ENCODE measurements around the gene RMND5B.
"Not testable (repeated sequence)": the region's sequence is repeated elsewhere in the genome, so short reads cannot be mapped to it uniquely, and the experiment has no call there.

The RMND5B gene, protein sequence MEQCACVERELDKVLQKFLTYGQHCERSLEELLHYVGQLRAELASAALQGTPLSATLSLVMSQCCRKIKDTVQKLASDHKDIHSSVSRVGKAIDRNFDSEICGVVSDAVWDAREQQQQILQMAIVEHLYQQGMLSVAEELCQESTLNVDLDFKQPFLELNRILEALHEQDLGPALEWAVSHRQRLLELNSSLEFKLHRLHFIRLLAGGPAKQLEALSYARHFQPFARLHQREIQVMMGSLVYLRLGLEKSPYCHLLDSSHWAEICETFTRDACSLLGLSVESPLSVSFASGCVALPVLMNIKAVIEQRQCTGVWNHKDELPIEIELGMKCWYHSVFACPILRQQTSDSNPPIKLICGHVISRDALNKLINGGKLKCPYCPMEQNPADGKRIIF

DNA sequence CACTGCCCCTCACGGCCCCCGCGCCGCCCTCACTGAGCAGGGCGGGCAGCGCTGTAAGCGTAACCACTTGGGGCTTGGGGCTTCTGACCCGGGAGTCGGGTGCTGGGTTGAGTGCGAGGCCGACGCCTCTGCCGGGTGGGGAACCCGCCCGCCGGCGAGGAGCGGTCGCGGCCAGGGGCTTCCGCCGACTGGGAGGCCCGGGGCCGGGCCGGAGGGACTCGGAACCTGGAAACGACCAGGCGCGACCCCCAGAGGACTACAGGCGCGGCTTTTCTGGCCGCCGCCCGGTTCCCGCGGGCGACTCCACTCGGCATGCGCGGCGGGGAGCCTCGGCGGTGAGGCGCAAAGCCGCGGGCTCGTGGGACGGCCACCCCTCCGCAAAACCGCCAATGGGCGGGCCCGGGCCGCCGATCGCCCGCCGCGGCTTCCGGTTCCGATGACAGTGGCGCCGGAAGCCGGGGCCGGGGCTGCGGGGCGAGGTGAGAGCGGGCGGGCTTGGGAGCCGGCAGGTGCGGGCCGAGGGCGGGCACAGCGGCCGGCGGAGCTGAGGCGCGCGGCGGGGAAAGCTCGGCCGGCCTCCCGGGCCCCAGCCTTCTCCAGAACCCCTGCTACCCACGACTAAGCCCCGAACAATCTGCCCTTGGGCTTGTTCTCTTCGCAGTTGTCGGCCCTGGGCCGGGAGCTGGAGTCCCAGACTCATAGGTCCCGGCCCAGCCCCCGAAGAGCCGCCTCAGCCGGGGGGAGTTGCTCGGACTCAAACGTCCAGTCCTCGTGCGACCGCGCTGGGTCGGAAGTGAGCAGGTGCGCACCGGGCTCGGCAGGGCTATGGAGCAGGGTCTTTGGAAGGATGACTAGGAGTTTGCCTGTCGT lies at the start of gene RMND5B:
Gene RMND5B (plus strand): TSS at position 439 of the 870 bp plus-strand sequence. CDS start 7,106 bp downstream, outside the sequence.
- DNase-seq (ENCODE audit: low read depth, low spot score): peak; percentile 92

DNA sequence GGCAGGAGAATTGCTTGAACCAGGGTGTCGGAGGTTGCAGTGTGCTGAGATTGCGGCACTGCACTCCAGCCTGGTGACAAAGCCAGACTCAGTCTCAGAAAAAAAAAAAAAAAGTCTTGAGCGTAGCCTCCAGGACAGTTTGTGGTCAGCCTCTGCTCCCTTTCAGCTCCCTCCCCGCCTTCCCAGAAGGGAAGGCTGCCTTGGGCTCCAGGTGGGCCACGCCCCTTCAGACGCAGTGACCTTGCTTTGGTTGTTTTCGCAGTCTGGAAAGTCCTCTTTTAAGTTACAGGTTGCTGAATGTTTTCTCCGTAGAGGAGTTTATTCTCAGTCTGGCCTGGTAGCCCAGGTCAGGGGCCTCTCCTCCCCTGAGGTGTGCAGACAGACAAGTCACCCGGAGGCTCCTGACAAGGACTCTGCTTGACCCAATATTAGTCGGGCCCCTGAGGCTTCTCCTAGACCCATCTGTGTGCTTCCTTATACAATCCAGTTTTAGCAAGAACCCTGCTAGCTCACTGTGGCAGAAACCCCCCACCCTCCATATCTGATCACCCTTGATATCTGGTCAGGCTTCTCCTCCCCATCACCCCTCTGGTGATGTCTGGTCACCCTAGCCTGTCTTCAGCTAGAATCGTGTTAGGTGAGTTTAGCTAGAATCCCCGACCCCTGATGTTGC lies 49.1 kb upstream of the RMND5B start:
- DNase-seq (ENCODE audit: low read depth, low spot score): no peak

DNA sequence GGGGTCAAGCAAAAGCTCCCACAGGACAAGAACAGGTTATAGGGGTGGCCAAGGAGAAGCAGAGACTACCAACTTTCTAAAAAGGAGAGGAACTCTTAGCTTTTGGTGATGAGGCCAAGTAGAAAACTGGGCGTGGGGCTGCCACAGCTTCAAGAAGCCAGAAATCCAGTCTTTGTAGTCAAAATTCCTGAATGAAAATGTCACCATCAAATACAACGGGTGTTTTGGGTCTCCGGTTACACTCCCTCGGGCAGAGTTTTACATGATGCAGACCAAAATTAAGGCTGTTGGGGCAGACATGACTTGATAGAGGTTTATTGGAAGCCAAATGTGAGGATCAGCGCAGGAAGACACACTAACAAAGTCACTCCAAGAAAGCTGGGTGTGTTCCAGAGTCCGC lies 46.9 kb upstream of the RMND5B start:
- DNase-seq (ENCODE audit: low read depth, low spot score): no peak

DNA sequence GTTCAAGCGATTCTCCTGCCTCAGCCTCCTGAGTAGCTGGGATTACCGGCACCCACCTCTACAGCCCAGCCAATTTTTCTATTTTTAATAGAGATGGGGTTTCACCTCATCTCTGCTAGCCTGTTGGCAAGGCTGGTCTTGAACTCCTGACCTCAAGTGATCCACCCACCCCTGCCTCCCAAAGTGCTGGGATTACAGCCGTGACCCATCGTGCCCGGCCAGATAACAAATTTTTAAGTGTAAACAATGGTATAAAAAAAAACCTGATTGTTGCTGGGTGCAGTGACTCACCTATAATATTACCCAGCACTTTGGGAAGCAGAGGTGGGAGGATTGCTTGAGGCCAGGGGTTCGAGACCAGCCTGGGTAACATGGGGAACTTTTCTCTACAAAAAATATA lies 45.5 kb upstream of the RMND5B start:
- no peak for DNase-seq (ENCODE audit: low read depth, low spot score)

DNA sequence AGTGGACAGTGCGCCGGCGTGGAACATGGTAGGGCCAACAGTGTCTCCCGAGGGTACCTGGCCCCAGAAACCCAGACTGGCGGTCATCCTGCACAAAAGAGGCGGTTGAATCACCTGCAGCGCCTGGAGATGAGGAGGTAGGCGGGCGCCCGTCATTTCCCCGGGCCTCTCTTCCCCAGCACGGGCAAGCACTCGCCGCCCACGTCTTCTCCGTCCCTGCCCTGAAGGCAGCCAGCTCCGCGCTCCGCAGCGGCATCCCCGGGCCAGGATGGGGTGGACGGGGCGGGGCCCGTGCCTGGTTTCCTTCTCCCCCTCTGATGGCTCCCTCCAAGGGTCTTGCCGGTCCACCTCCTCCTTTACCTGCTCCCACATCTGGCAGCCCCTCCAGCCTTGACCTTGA lies 44.5 kb upstream of the RMND5B start:
- DNase-seq (ENCODE audit: low read depth, low spot score): no peak

DNA sequence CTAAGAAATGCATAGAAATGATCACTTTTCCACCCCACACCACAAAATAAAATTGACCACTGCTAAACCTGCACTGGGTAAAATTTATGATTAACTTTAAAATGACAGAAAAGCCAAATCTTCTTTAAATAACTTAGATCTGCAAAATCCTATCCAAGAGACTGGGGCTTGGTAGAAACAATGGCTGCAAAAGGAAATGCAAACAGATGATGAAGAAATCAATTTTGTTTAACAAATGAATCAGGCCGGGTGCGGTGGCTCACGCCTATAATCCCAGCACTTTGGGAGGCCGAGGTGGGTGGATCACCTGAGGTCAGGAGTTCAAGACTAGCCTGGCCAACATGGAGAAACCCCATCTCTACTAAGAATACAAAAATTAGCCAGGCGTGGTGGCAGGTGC lies 43.6 kb upstream of the RMND5B start:
- DNase-seq (ENCODE audit: low read depth, low spot score): not testable (repeated sequence)

DNA sequence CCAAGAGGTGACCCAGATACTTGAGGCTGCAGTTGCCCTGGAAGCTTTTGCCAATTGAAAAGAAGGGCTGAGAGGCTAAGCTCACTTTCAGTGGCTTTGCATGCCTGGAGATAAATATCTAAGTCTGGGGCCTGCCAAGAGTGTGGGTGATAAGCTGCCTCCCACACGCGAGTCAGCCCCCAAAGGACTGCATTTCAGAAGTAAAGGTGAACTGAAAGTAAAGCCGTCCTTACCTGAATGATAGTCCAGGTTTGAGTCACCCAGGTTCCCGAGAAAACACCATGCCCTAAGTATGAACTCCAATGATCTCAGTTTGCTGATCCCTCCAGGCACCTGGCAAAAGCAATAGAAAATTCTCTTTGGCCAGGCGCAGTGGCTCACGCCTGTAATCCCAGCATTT lies 40.0 kb upstream of the RMND5B start:
- no peak for DNase-seq (ENCODE audit: low read depth, low spot score)

DNA sequence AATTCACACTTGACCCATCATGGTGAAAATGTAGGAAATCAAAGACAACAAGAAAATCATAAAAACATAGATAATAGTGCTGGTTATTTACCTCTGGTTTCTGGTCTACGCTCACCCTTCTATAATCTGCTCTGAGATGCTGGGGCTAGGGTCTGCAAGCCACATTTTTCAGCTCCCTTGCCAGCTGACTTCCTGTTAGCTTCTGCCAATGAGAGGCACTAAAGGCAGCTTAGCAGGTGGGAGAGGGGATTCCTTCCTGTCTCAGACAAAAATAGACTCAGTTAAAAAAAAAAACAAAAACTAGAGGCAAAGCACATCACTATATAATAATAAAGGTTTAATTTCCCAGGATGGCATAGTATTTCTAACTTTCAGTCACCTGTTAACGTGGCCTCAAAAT lies 37.7 kb upstream of the RMND5B start:
- no peak for DNase-seq (ENCODE audit: low read depth, low spot score)

DNA sequence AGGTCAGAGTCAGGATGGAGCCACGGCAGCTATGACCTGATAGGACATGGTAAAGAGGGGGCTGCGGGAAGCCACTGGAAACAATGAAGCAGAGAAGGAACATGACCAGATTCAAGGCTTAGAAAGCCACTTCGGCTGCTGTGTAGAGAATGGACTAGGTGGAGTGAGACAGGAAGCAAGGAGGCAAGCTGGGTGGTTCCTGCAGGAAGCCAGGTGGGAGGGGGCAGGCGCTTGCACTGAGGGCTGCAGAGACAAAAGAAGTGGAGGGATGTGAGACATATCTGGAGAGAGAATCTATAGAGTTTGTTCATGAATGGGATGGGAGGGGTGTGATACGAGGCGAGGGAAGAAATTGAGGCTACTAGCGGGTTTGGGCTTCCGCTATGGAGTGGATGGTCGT lies 36.5 kb upstream of the RMND5B start:
- no peak for DNase-seq (ENCODE audit: low read depth, low spot score)

DNA sequence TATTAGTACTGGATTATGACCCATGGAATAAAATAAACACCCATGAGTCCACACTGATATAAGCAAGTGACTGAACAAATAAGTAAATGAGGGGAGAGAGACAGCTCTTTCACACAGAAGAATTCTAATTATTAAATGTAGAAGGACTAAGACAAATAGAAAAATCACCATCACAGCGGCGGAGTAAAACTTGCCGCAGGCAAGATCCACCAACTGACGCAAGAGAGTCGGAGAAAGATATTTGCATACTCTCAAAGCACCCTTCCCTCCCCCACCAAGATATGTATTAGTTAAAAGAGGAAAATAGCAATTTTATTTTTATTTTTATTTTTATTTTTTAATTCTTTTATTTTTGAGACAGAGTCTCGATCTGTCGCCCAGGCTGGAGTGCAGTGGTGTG lies 32.1 kb upstream of the RMND5B start:
- DNase-seq (ENCODE audit: low read depth, low spot score): no peak

DNA sequence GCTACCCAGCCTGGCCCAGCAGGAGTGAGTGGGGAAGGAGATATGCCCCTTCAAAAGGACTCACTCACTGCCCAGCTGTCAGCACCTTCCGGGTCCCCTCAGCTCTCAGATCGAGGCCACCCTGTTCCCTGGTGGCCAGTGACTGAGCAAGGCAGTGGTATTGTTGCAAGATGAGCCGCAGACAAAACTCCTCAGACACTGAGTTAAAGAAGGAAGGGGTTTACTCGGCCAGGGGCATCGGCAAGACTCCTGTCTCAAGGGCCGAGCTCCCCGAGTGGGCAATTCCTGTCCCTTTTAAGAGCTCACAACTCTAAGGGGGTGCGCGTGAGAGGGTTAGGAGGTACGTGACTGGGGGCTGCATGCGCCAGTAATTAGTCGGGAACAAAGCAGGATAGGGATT lies 27.2 kb upstream of the RMND5B start:
- no peak for DNase-seq (ENCODE audit: low read depth, low spot score)

DNA sequence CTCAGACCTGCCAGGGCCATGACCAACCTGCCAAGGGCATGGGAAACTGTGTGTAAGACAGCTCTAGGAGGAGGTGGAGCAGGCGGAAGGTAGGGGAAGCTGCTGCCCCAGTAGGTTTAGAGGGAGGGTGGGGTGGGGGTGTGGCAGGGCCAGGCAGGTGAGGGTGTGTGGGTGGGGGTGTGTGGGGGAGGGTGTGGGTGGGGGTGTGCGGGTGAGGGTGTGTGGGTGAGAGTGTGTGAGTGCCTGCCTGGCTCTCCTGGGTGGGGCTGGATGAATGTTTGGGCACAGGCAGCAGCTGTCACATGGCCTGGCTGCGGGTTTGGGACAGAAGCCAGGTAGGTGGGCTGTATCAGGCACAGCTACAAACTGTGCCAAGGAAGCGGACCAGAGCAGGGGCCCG lies 26.3 kb upstream of the RMND5B start:
- peak; percentile 29 for DNase-seq (ENCODE audit: low read depth, low spot score)

DNA sequence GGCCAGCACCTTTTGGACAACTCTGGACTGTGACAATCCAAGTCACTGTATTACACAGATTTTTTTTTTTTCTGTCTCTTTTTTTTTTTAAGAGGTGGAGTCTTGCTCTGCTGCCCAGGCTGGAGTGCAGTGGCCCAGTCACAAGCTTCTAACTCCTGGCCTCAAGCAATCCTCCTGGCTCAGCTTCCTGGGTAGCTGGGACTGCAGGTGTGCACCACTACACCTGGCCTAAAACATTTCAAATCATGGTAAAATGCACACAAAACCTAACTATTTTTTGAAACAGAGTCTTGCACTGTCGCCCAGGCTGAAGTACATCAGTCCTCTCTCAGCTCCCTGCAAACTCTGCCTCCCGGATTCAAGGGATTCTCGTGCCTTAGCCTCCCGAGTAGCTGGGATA lies 24.7 kb upstream of the RMND5B start:
- DNase-seq (ENCODE audit: low read depth, low spot score): no peak

DNA sequence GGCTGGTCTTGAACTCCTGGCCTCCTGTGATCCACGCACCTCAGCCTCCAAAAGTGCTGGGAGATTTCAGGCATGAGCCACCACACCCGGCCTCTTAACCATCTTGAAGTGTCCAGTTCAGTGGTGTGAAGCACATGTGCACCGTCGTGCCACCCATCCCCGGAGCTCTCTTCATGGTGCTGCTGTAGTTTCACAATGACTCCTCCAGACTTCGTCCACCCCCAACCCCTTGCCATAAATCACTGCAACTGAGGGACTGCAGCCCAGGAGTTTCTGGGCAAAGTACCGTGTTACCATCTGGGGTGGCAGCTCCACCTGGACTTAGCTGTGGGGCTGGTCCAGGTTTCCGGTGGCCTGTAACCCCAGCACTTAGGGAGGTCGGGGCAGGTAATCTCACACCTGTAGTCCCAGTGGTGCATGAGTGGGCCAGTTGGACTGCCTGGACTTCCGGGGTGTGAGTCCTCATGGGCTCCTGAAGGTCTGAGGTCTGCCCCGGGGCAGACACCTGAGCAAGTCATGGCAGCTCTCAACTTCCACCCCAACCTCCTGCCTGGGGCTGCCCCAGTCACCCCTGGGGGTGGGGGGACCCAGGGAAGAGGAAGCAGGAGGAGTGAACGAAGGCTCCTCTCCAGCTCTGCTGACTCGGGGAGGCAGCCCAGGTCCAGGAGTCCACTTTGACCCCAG lies 24.1 kb upstream of the RMND5B start:
- DNase-seq (ENCODE audit: low read depth, low spot score): no peak

DNA sequence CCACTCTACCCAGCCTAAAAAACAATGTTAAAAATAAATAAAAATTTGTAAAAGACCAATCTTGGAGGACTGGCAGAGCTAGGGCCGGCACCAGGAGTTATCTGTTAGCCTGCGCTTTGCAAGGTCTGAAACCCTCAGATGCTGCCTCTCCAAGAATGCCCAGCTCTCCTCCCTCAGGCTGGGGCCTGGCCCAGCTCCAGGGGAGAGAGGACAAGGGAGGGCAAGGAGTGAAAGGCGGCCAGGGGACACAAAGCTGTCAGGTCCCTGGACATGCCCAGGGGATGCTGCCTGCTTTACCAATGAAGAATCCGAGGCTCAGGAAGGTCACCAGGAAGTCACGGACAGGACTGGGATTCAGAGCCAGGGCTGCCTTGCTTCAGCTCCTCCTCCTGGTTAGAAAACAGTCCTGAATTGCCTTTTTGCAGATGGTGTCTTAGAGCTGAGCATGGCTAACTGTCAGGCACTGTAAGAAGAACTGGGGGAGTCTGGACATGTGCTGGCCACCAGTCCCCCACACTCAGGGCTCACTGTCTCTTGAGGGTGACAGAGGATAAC lies 23.0 kb upstream of the RMND5B start:
- DNase-seq (ENCODE audit: low read depth, low spot score): no peak

DNA sequence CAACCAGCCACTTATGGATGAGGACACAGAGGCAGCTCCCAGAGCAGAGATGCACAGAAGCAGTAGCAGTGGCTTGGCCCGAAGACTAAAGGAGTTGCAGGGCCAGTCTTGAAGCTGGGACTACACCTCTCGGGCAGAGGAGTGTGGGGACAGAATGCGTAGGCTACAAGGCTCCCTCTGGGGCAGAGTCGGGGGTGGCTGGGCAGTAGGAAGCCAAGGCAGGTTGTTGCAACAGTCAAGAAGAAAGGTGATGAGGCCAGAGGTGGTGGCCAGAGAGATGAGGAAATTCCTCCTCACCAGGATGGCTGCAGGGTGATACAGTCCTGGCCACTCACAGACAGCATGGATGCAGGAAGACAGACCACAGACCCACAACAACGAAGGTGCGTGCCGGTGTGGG lies 22.4 kb upstream of the RMND5B start:
- no peak for DNase-seq (ENCODE audit: low read depth, low spot score)

DNA sequence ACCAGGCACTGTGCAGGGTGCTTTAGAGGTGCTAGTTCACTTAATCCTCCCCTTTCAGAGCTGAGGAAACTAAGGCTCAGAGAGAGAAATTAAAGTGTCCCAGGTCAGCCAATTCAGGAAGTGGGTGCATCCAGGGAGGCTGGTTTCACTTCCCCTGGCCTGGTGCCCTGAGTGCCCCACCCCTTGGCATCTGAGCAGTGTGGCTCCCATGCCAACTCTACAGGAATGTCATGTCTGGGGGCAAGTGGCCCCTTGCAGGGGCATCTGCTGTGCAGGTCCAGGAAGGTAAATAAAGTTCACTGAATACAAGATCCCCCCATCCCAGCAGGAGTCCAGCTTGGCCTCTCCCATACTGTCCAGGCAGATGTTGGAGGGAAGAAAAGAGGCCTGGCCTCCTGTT lies 21.8 kb upstream of the RMND5B start:
- no peak for DNase-seq (ENCODE audit: low read depth, low spot score)

DNA sequence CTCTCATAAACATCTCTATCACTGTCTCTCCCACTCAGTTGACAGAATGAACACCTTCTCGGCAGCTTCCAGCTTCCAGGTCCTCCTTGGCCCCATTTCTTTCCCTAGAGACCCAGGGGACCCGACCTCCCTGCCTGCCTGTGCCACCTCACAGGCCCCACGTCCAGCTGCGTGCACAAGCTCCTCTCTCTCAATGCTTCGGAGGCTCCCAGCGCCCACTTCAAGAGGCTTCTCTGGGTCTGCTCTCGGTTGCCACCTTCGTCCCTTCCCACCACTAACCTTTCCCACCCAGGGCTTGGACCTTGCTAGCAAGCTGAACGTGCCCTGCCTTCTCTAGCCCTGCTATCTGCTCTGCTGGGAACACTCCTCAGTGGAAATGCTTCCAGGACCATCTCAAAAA lies 20.3 kb upstream of the RMND5B start:
- DNase-seq (ENCODE audit: low read depth, low spot score): no peak

DNA sequence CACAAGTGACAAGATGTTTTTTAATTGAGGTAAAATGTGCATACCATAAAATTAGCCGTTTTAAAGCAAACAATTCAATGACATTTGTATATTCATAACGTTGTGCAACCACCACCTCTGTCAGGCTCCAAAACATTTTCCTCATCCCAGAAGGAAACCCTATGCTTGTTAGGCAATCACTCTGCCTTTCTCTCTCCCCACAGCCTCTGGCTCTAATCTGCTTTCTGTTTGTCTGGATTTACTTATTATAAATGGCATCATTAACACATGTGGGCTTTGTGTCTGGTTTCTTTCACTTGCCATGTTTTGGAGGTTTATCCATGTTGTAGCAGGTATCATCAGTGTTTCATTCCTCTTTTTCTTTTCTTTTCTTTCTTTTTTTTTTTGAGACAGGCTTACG lies 18.9 kb upstream of the RMND5B start:
- no peak for DNase-seq (ENCODE audit: low read depth, low spot score)

DNA sequence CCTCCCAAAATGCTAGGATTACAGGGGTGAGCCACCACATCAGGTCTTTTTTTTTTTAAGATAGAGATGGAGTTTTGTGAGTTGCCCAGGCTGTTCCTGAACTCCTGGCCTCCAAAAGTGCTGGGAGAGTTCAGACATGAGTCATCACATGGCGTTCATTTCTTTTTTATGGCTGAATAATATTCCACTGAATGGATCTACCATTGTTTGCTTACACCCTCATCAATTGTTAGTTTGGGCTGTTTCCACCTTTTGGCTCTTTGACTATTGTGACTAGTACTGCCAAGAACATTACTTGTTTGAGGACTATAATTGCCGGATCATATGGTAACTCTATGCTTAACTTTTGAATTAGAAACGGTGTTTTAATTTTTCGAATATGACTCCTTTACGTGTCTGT lies 18.3 kb upstream of the RMND5B start:
- DNase-seq (ENCODE audit: low read depth, low spot score): no peak

DNA sequence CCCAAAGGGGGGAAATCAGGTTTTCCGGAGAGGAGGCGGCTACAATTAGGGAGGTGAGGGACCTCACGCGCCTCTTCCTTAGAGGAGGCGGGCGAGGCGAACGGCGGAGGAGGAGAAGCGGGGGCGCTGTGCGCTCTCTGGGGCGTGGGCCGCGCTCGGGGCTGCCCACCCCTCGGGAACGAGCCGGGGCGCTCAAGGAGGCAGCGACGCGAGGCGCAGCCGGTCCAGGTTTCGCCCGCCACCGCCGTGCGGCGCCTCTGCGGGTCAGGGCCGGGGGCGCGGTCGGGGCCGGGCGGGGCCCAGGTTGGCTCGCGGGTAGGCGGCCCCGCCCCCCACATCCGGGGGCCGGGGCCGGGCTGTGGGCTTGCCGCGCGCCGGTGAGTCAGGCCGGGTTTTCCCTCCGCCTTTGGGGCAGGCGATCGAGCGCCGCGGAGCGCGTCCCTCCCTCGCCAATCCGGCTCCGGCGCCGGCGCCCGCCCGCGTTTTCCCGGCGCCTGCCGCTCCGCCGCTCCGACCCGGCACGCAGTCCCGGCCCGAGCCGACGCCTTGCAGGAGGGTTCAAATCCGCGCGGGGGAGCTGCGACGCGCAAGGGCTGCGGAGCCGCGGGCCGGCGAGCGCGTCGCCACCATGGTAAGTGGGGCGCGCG lies 17.6 kb upstream of the RMND5B start, which contains the start of gene N4BP3:
Gene N4BP3 (plus strand): TSS at position 392 of the 647 bp plus-strand sequence. CDS start 6,052 bp downstream, outside the sequence.
- peak; percentile 84 for DNase-seq (ENCODE audit: low read depth, low spot score)

Data from astrocyte of the hippocampus (primary cell).